HG02938 (cell line): ENCODE data around the gene DYNLT1.
"Not testable (repeated sequence)": the region's sequence is repeated elsewhere in the genome, so short reads cannot be mapped to it uniquely, and the experiment has no call there.

Source experiments
- ATAC-seq: cut with Tn5 transposase; IDR thresholded peaks from one replicate; pipeline ENCODE4 v1.9.1; 2021; ENCODE audit warnings: mild to moderate bottlenecking, moderate library complexity; ENCODE audit not compliant: unreplicated experiment

Gene DYNLT1

DNA sequence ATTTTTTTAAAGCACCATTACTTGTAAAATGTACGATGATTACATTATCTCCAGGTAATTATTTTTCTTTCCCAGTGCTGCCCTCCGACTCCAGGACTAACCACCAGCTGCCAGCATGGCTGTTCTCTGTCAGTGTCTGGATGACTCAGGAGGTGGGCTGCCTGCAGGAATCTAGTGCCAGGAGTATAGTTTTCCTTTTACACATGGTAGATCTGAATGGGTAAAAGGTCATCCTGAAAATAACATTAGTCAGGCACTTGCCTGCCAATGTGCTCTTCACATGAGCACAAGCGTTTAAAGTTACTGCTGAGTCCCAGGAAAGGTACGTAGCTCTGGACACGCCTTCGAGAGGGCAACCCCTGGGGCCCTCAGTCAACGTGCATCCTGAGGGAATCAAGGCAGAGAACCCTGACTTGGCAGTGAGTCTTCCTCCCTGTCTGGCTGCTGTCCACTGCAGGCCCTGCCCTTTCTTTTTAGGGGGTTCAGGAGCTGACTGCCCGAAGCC lies 2.4 kb downstream of the DYNLT1 start:
- no peak for ATAC-seq

DNA sequence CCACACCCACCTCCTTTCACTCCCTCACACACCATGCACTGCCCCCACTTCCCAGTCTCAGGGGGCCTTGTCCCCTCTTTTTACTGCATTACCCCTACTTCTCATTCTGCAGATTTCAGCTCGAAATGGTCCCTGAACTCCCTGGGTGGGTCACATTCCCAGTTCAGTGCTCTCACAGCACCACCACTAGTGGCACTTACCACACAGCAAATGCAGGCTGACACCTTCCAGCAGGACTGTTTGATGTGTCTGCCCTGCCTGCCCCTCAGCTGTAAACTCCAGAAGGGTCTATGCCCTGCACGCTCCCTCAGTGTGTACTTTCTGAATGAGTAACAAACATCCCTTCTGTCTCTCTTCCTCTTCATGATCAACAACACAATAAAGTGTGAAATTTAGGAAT lies 4.0 kb downstream of the DYNLT1 start:
- ATAC-seq = no peak

DNA sequence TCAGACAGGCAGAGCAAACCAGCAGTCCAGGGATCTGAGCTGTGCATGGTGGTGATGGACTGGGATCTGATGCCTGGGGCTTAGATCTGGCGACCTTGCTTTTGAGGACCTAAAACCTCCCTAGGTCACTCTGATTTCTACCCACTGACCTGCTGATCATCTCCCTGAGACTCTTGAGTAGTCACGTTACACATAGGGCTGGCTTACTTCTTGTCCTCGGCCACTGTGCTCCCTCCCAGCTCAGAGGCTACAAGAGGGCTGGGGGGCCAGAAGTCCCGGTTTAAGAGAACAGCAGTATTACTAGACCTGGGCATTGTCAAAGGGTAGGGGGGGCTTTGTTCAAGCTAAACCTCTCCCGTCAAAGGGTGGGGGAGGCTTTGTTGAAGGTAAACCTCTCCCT lies 5.5 kb downstream of the DYNLT1 start:
- no peak for ATAC-seq

DNA sequence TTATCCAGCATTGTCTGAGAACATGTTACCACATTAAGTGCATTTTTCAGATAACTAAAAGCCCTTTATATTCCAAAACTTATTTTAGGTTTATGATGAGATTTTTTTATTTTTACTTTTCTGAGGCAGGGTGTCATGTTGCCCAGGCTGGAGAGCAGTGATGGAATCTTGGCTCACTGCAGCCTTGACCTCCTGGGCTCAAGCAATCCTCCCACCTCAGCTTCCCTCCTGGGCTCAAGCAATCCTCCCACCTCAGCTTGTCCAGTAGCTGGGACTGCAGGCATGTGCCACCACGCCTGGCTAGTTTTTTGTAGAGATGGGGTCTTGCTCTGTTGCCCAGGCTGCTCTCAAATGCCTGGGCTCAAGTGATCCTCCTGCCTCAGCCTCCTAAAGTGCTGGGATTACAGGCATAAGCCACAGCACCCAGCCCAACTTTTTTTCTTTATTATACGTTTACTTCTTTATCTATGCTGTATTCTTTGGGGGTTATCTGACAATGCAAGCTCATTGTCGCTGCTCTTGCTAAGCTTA lies 6.2 kb downstream of the DYNLT1 start:
- ATAC-seq = no peak

DNA sequence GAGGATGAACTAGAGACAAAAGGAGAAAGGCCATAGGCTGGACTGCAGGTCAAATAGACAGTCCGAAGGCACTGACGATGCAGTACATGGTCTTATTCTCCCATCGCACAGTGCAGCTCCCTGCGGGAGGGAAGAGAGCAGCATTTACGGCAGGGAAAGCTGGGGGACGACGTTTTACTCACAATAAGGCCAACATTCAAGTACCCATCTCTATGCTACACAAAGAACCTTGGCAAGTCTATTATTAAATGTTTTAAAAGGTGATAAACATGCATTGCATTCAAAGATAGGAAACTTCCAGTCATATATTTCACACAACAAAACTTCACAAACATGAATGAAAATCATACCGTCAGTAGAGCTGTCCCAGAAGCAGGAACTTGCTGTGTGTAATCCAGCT lies 7.8 kb downstream of the DYNLT1 start:
- ATAC-seq = no peak

DNA sequence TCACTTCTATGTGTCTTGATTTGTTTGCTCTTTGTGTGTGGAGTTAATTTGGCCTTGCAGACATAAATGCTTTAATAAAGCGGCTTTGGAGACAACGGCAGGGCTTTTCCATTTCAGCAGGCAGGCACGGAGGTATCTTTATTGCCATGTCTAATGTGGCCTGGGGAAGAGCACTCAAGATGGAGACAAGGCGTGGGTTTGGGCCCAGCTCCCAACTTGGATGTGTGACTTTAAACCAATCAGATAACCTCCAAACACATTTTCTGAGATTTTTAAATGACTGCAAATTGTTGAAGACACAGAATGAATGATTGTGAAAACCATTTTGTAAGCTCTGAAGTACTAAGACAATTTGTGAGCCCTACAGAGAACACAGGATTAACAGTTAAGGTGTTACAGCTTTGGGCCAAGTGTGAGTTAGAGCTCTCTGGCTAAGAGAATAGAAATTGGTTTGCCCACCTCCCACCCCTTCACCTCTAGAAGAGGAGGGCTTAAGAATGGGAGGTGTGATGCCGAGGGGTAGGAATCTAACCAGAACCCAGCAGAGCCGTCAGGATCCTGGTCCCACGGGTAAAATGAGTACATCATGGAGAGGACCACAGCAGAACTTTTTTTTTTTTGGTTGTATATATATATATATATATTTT lies 9.0 kb downstream of the DYNLT1 start:
- ATAC-seq = no peak

DNA sequence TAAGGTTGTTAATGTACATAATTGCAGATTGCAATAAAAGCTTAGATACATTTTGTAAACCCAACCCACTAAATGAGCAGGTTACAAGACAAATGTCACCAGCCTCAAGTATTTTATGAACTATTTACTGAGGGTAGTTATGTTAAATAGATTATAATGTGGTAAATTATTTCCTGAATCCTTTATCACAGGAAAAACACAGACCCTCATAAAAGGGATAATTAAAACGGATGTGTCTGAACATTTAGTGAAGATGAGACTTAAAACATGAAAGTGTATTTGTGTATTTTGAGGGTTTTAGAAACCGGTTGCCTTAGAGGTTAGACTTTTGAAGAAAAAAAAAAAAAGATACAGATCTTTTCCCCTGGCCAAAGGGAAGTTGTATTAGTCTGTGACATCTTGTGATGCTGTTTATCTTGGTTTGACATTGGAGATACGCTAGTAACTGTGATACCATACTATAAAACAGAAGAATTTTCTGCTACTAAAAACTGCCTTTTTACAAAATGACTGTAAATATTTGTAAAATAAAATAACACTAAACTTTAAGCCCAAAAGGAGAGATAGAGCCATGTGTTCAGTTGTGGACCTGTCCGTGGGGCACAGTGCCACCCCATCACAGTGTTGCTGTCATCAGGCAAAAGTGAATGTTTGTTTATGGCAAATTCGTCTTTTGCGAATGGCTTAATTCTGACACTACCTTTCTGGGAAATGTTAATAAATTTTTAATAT lies 9.7 kb downstream of the DYNLT1 start:
- no peak for ATAC-seq

DNA sequence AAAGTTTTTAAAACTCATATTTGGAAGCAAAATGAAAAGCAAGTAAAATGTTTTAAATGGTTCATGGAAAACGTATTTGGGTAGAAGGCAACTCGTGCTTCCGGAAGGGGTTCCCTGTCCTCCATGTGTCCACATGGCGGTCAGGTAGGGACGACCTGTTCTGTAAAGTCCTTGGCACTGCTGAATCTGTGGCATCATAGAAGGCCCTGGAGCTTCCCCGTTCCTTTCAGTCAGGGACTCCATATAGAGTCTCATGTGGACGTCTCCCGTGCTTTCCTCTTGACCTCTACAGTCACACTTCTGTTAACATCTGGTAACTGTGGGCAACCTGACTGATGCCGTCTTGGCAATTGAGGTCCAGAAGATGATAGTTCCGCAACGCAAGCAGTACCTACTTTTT lies 11.4 kb downstream of the DYNLT1 start:
- ATAC-seq = no peak

DNA sequence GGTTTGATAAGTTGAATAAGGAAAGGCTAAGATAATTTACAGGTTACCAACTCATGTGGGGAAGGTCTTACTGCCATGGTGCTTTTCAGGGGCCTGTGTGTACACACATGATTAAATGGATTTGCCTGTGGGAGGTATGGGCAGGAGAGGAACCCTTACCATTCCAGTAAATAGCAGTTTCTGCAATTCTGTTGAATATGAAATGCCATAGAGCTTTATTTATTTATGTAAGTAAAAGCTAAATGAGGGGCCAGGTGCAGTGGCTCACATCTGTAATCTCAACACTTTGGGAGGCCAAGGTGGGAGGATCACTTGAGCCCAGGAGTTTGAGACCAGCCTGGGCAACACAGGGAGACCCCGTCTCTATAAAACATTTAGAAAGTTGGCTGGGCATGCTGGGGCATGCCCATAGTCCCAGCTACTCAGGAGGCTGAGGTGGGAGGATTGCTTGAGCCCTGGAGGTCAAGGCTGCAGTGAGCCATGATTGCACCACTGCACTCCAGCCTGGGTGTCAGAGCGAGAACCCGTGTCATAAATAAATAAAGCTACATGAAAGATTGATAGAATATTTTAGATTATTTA lies 11.9 kb downstream of the DYNLT1 start:
- ATAC-seq = not testable (repeated sequence)

DNA sequence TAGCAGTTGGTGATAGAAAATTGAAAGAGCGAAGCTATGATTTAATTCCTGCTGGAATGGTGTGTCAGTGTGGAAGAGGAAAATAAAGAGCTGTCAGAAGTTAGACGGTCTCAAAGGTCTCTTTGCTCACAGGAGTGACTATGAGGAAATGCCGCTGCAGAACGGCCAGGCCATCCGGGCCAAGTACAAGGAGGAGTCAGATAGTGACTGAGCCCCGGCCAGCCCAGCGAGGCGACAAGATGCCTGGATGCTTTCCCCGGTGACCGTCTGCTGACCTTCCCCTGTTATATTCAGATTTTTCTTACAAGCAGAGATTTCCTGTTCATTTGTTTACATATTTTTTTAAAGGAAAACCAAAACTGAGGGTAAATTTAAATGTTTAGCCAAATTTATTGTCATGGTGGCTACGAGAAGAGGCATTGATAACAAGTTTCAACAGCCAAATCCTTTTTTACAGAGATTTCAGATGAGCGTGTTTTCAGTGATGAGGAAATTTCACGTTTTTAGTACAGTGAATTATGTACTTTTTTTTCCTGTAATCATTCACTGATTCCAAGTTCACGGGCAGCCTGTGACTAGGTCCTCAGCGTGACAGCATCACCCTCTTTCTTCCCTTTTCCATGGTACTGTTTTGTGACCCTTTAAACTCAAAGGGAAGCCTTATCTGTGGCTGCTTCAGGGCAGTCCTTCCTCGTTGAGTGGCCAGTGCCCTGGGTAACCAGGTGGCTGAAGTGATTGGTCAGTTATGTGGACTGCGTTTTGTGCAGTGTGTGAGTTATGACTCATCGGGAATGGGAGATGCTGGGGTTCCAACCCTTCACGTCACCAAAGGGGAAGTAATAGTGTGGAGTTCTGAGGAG lies 12.6 kb downstream of the DYNLT1 start:
- ATAC-seq = no peak

DNA sequence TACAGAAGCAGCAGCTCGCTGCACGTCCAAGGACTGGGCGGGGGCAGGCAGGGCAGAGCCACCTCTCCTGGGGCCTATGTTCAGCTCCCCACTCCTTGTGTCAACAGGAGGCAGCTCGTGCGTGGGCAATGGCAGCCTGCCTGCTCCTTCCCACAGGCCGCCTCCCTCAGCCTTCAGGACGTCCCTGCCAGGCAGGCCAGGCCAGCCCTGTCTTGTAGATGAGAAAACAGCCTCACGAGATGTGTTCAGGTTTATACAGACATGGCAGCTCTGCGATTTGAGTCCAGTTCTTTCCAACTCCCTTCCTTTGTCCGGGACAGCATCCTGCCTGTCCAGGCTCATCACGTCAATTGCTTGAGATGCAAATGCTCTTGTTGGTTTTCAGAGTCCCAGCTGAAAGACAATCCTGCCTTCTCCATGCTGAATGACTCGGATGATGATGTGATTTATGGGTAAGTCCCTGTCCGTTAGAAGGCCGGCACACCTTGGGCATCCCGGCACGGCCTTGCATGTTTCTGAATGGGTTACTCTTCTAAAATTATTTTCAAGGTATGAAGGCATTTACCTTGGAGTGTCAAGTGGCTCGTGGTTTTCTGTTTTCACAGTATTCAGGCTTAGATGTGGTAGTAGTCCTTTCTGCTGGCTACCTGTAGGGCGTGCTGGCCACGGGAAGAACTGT lies 13.5 kb downstream of the DYNLT1 start:
- ATAC-seq = no peak

DNA sequence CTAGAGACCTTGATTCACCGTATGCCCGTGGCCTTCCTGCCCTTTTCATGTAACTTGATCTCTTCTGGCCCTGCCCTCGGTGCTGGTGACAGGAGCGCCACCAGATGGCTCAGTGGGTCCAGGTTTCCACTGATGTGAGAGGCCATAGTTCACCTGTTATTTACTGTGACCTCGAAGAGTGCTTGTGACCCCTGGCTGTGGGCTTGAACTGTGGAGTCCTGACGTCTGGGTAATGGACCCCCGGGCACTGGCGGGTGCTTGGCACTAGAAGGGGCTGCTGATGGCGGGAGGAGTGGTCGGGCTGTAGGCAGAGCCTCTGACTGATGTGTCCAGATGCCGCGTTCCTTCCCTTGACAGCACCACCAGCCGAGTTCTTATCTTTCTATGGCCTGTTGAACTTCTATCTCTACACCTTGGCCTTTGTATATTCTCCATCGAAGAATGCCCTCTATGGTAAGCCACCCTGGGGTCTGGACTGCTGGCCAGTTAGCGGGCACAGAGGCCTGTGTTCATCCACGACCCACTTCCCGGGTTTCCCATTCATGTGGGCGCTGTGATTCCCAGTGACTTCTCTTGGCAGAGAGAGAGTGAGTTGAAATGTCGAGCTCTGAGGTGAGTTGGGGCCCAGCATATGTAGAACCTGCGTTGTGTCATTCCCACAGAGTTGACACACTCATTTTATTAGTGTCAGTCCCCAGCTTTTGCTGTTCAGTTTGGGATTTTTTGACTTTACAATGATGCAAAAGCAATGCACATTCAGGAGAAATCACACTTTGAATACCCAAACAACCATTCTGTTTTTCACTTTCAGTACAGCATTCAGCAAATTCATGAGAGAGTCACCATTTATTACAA lies 14.9 kb downstream of the DYNLT1 start:
- no peak for ATAC-seq

DNA sequence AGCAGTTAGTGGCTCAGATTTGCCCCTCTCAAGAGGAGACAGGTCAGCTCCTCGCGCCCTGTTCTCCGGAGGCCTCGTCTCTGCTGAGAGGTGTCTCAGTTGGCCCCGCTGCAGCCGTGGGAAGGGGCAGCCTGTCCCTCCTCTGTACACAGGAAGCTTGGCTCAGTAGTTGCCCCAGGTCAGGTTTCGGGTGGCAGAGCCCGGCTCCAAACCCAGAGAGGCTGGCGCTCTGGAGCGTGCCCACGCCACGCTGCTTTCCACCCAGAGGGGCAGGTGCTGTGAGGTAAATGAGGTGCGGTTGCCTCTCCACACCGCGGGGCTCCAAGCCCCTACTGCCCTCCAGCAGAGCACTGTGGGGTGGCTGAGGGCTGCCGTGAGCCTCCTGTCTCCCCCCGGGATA lies 16.0 kb downstream of the DYNLT1 start:
- no peak for ATAC-seq

DNA sequence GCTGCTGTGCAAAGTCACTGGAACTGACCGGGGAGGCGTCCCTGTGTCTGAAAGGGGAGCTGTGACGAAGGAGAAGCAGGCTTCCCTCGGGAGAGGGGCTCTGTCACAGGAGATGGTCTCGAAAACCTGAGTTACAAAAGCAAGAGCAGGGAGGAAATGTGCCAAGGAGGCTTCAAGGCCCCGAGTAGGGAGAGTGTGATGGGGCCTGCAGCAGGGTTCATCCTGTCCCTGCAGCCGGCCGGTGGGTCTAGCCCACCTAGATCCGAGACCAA lies 16.7 kb downstream of the DYNLT1 start:
- ATAC-seq = no peak

DNA sequence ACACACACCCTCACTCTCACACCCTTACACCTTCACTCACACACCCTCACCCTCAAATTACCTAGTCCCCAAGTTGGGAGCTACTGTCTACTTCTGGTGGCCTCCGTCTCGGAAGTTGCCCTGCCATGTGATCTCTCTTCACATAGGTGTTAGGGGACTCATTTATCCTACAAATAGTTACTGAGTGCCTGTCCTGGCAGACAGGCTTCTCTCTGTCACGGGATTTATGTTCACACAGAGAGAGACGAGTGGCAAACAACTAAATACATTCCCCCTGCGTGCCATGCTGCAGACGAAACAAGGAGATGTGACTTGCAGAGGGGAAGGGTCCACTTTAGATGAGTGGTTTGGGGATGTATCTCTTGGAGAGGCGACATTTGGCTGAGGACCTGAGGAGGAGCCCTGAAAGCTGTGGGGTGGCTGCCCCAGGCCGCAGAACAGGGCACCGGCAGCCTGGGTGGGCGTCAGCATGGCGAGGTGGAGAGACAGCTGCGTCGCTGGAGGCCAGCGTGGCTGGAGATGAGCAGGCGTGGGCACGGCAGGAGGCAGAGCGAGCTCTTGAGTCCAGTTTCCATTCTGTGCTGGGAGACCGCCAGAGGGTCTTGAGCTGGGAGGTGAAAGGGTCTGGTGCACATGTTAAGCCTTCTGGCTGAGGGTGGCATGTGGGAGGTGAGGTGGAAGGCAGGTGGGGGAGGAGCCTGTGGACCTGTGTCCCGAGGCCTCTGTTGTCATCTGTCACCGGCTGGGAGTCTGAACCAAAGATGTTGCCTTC lies 17.2 kb downstream of the DYNLT1 start:
- no peak for ATAC-seq

DNA sequence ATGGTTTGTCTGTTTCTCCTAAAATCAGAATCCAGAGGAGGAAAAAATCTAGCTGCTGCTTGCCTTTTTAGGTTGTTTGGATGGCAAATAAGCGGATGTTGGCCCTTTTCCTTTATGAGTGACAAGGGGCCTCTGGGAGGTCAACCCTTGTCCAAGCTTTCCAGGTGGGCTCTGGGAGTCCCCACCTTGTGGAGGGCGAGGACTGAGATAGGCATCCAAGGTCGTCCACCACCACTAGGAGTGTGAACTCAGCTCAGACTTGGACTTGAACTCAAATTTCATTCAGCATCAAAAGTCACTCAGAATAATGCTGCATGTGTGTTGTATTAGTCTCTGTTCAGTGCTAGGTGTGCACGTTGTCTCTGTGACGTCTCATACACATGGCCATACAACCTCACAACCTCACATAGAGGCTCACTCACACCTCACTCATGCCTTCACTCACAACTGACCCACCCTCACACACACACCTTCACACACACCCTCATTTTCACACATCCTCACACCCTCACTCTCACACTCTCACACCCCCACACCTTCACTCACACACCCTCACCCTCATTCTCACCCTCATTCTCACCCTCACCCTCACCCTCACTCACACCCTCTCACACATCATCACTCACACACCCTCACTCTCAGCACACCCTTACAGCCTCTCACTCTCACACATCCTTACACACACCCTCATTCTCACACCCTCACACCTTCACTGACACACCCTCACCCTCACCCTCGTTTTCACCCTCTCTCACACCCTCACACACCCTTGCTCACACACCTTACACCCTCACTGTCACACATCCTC lies 18.0 kb downstream of the DYNLT1 start:
- ATAC-seq = no peak

DNA sequence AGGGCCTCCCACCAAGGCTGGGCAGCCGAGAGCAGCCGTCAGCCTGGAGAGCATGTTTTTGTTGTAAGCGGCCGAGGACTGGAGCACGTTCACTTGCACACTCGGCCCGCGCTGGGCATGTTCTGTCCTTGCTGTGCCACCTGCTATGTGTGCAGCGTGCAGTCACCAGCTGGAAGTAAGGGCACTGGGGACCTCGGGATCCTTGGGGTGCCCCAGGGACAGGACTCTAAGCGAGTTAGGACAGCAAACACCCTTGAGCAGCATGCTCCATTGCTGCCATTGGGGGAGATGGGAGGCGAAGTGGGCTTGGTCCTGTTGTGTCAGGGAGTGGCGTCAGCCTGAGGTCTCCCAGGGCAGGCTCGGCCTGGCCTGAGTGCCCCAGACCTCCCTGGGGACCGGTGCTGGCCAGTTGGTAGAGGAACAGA lies 18.6 kb downstream of the DYNLT1 start:
- ATAC-seq = no peak
